Stimulated activated CD8-positive, alpha-beta memory T cell treated with anti-CD3 and anti-CD28 coated beads, Interleukin-7, amount 100 ng/mL, for 4 hours (primary cell): Measurements from ENCODE around the gene GJC1.
"Not testable (repeated sequence)": the region's sequence is repeated elsewhere in the genome, so short reads cannot be mapped to it uniquely, and the experiment has no call there.

Source experiments
- DNase-seq, 2 donors: peaks; one replicate each; pipeline ENCODE4 v3.0.0-alpha.2; 2020; ENCODE audit warnings: low read depth in 2 of 2

The GJC1 gene

DNA sequence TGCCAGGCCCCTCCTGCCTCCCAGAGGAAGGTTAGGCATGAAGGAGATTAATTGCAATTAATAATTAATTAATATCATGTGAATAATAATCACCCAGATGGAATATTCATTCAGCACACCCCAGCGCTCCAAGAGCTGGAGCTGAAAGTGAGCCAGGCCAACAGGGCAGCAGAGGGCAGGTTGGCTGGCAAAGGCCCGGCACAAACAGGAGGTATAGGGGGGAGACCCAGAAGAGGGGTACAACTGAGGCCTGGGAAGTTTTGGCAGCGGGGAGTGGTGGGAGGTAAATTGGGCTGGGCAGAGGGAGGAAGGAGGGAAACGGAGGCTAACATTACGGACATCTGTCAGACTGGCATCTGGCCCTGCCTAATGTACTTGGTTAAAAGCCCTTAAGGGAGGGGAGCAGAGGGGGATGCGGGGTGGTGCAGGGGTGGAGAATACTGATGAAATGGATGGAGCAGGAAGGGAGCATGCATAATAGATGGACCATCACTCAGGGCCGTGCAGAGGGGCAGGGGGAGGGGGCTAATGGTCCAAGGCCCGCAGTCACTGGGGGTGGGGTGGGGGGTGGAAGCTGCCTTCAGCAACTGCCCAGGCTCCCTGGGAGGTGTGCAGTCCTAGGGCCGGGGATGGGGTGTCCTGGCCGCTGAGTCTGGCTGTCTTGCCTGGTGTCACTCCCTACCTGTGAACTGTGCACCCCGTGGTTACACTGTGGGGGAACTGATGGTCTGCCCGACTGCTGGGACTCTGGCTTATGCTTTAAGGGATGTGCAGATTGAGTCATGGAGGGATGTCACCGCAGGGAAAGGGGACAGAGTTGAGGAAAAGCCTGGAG, 69.4 kb downstream of the GJC1 start:
- no peak for DNase-seq

- DNase-seq, result no peak
Observed at GRCh38 chr17:44759916-44760243, 70.2 kb downstream of the GJC1 start.

GRCh38 chr17:44759086-44759915, 70.8 kb downstream of the GJC1 start:
- DNase-seq, result no peak

GRCh38 chr17:44758414-44759085, 71.5 kb downstream of the GJC1 start, which contains the start of gene ADAM11:
Gene ADAM11 (plus strand): TSS chr17:44758988. CDS start chr17:44759200, 212 bp downstream.
- DNase-seq, result peak in 1 of 2 donors; percentile 7

DNA sequence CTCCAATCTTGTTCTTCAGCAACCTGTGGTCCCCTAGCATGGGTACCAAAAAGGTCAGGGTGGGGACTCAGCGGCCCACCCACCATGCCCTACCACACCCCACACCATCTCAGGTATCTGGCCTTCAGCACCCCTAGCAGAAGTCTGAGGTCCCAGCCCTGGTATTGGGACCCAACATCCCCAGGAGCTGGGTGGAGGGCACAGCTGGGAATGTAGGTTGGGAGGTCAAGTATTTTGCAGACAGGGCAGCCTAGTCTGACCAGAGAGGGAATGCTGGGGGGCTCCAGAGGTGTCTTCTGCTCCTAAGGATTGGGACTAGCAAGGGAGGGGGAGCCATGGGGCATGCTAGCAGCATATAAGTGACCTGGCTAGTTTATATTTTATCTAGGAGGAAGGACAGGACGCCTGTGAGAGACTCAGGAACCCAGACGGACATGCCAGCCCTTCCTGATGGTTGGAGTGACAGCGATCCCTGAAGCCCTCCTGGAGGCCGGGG, 72.1 kb downstream of the GJC1 start:
- DNase-seq, result no peak

DNA sequence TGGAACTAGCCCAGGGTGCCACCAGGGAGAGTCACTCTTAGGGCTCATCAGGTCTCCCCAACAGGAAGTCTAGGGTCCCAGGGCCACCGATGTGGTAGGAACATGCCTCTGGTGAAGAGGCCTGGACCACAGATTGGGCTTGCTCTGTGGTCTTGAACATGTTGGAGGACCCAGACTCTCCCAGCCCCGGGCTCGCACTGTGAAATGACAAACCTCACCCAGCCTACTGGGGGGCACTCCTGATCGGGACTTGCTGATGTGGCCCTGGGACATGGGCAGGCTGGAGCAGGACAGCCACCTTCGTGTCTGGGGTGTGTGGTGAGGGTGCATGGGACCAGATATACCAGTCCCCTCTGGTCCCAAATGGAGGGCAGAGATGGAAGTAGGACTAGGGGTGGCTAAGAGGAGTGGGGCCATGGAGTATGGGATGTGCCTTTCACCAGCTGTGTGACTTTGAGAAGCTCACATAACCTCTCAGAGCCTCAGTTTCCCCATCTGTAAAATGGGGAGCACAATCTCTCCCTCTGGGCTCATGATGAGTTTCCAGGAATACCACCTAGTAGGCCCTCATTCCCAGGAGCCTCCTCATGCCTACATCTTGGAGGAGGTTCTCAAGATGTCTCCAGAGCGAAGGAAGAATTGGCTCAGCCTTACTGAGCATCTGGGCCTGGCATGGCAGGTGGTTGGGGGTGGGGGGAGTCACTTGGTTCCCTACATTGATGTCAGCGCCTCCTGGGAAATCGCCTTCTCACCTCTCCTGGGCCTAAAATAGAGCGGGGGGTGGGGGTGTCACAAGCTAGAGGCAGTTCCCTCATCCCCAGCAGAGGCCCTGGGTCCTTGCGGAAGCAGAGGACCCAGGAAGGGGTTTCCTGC, 72.8 kb downstream of the GJC1 start:
- no peak for DNase-seq

DNA sequence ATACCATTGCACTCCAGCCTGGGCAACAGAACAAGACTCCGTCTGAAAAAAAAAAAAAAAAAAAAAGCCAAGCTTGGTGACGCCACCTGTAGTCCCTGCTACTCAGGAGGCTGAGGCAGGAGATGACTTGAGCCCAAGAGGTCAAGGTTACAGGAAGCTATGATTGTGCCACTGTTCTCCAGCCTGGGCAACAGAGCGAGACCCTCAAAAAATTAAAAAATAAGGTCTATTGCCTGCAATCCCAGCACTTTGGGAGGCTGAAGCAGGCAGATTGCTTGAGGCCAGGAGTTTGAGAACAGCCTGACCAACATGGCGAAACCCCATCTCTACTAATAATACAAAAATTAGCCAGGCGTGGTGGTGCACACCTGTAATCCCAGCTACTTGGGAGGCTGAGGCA, 74.9 kb downstream of the GJC1 start:
- not testable (repeated sequence) for DNase-seq

DNA sequence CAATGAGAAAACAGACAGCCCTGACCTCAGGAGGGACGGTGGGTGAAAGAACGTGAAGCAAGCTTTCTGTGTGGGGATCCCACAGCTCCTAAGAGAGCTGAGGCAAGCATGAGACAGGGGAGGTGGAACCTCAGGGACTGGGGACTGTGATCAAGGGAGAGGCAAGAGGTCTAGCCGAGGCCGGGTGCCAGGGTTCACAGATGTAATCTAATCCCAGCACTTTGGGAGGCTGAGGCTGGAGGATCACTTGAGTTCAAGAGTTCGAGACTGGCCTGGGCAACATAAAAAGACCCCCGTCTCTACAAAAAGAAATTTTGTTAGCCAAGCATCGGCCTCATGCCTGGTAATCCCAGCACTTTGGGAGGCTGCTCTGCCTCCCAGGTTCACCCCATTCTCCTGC, 75.8 kb downstream of the GJC1 start:
- DNase-seq, result no peak

- DNase-seq, result no peak
Observed at GRCh38 chr17:44752953-44753861, 76.9 kb downstream of the GJC1 start.

GRCh38 chr17:44751806-44752205, 78.3 kb downstream of the GJC1 start:
- no peak for DNase-seq

DNA sequence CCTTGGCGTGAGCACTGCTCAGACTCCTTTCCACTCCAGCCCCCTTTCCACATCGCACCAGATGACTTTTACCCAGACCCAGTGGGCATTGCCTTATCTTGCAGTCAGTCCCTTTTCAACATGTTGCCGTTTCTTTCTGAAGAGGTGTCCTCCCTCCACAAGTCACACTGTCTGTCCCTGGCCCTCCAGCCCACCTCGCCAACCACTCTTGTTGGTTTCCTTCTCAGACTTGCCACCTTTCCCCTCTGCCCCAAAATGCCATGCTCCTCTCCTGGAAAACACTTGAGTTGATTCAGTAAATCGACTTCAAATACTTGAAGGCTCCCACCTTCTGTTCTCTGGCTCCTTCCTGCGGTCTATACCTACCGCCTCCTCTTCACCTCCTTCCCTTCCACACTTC, 78.8 kb downstream of the GJC1 start:
- no peak for DNase-seq

DNA sequence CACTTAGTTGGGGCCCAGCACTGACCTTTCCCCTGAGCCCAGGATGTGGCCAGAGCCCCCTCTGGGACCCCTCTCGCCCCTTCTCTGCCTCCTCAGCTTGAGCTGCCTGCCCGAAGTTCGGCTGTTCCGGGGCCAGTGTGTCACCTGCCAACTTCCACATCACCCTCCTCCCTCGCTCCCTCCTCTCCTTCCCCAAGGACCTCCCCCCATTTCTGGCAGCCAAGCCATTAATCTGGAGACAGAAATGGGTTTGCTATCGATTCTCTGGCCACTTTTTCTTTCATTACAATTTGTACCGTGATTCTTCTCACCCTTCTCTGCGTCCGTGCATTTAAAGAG, 80.1 kb downstream of the GJC1 start:
- DNase-seq, result no peak

GRCh38 chr17:44749076-44749979, 80.8 kb downstream of the GJC1 start:
- no peak for DNase-seq
